GM12872 (cell line): ENCODE data around the gene CARD9.

Experiments
- CTCF ChIP-seq: IDR thresholded peaks from 3 replicates; pipeline ENCODE4 v1.5.1; 2011; ENCODE audit warnings: low read depth, mild to moderate bottlenecking, low read length, moderate library complexity; ENCODE audit not compliant: insufficient read depth

The CARD9 gene

GRCh38 chr9:136392538-136393449 is 19.3 kb upstream of the CARD9 start:
- TF ChIP-seq CTCF = no peak

DNA sequence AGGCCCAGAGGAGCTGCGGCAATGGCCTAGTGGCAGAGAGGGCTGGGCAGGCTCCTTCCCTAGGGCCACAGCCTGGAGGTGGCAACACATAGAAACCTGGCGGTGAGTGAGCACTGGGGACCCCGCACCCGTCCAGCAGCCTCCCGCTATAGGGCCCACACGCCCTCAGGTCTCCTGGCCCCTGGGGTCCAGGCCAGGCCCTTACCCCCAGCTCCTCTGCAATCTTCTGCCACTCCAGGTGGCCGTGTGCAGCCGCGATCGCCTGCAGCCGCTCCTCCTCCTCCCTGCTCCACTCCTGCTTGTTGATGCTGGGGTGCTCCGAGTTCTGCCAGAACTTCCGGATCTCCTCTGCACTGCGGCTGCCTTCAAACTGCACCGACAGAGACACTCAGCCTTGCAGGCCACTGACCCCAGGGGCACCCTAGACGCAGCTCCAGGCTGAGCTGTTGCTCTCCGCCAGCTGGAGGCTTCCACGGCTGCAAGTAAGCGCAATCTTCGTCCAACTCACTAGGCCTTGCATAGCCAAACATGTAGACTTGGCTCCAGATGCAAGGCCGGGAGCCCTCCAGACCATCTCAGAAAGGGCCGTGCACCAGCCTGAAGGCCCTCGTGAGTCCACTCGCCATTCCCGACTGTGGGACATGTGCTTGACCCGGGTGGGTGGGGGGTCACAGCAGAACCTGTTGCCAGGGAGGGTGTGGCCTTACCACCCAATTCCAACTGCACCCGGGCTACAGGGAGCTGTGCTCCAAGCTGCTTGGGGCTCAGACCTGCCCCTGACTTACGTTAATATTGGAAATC is 18.5 kb upstream of the CARD9 start:
- no peak for TF ChIP-seq CTCF

DNA sequence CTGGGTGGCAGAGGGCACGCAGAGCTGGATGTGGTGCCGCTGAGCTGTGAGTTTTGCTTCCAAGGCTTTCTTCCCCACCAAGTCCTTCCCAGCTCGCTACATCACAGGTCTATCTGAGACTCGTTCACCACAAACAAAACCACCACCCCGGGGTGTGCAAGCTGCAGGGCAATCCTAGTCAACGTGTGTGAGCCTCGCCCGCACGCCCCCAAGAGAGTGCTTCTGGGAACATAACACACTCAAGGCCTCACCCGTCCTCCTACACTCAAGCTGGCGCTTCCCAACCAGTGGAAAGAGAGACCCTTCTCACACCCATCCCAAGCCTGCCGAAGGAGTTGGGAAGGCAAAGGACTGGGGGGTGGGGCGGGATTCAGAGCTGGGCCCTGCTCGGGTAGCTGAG is 15.9 kb upstream of the CARD9 start:
- TF ChIP-seq CTCF = no peak

DNA sequence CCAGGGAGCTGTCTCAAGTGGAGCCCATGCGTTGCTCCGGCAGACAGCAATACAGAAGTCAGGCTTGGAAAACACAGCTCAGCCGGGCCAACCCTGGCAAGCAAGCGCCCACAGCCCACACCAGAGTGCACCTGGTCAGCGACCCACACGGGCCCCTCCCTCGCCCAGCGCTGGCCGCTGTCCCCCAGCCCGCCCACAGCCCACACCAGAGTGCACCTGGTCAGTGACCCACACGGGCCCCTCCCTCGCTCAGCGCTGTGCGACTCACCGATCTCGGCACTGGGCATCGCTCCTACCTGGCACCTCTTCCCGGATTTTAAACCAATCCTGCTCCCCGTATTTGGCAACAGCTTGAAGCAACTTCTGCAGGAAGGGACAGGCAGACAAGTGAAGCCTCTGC is 13.7 kb upstream of the CARD9 start:
- no peak for TF ChIP-seq CTCF

DNA sequence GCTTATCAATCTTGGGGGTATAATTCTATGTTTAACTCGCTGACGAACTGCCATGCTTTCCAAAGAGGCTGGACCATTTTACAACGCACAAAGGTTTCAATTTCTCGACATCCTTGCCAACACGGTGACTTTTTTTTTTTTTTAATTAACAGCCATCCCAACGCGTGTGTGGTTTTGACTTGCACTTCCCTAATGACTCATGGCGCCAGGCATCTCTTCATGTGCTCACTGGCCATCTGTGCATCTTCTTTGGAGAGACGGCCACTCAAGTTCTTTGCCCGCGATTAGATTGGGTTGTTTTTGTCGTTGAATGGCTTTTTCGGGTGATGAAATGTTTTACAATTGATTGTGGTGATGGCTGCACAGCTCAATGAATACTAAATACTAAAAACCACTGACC is 12.5 kb upstream of the CARD9 start:
- no peak for TF ChIP-seq CTCF

GRCh38 chr9:136385015-136385414 is 11.5 kb upstream of the CARD9 start:
- TF ChIP-seq CTCF = no peak

DNA sequence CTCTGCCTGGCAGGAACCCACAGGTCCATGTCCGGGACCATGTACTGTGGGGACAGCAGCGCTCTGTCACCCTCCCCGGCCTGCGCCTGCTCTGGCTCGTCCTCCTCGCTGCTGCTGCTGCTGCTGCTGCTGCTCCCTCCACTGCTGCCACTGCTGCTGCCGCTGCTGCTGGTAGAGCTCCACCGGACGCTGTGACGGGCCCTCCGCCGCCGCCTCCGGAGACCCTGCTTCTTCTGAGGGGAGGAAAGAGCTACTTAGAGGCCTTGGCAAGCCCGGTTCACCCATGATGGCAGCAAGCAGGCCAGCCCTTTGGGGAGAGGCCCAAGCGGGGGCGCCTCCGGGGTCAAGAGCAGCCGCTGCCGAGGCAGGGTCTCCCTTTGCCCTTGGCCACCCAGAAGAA is 10.0 kb upstream of the CARD9 start:
- TF ChIP-seq CTCF = no peak
